Bone marrow (tissue), 2 donors: ENCODE data around the gene ATP11C.

Experiments
- DNase-seq, 2 donors: peaks; one replicate each; lab custom pipeline; 2025; lab: John Stamatoyannopoulos, UW

Gene ATP11C

GRCh38 chrX:139803224-139803623, 129.6 kb downstream of the ATP11C start:
- no peak for DNase-seq

GRCh38 chrX:139802048-139802447, 130.8 kb downstream of the ATP11C start:
- no peak for DNase-seq

DNA sequence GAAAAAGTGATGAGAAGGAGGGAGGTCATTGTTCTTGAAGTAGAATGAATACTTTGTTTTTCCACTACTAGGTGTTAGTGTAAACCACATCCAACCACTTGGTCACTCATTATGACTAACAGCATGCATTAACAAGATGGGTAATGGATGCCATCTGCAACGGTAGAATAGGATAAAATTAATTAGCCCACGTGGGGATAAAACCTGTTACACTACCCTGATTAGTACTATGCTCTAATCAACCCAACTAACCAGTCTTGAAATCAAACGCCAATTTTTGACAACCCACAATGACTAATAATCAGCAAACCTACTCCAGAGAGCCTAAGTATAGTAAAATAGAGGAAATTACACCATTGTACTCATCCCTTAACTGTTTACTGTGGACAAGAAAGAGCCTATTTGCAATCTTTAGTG, 131.4 kb downstream of the ATP11C start:
- no peak for DNase-seq

GRCh38 chrX:139798701-139799100, 134.2 kb downstream of the ATP11C start:
- no peak for DNase-seq

- no peak for DNase-seq
Observed at GRCh38 chrX:139795196-139795595, 137.7 kb downstream of the ATP11C start.

- DNase-seq = no peak
Observed at GRCh38 chrX:139787601-139788000, 145.3 kb downstream of the ATP11C start.

DNA sequence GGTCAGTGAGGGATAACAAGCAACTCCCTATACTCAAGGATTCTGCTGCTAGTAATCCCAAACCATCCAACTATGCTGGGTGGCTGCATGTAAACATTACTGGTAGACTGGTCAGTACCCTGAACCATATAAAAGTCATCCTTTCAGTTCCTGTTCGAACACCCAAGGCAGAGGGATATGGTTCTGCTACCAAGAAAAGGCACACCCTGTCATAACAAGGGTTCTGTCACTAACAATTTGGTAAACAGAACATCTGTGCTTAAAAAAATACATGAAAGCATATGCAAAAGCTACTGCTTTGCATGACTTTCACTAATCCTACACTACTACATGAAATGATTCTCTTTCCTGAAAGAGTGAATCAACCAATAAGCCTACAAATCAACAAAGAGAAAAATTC, 148.0 kb downstream of the ATP11C start:
- DNase-seq = no peak

DNA sequence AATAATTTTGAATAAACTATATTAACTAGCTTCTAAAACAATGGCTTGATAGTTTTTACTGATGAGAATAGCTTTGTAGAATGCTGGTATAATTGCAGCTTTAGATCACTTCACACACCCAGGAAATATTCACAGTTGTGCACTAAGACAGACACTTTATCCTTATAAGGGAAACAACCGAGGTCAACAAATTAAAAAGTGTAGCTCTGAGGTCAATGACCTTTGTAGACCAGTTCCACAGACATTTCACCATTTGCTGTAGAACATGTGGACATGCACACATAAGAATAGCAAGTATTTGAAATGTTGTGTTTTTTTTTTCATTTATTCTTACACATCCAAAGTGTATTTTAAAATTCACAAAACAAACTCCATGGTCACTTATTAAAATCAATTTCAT, 148.9 kb downstream of the ATP11C start:
- DNase-seq = no peak

DNA sequence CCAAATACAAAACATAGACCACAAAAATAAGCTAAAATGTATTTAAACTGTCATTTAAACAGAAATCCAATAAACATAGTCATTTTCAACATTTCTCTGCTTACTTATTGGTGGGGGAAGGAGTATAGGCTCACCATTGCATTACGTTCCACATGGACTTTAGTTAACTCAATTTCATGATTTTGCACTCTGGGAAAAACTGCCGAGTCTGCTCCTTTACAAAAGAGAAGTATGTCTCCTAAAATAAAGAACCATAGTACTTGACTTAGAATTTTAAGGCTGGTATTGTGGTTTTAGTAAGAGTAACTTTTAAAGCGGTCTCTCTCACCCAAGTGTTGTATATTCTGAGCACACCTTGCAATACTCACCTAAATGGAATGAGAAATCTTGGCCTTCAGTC, 149.8 kb downstream of the ATP11C start:
- DNase-seq = no peak

DNA sequence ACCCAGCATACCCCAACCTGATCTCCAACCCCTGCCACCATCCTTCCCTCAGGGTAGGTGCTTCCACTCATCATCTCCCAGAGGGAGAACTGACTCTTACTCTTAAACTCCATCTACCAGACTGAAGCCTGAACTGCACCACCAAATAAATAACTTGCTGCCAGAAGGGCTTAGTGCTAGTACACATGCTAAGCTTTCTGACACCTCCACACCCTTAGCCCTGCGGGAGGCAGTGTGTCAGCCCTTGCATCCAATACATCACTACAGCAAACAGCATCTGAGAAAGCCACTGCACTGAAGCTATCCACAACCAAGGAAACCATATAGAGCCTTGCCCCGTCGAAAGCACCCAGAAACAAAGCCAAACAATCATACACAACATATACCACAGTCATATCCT, 156.3 kb downstream of the ATP11C start:
- no peak for DNase-seq

- DNase-seq = no peak
Observed at GRCh38 chrX:139770366-139770765, 162.5 kb downstream of the ATP11C start.

- peak in 1 of 2 donors; percentile 5 for DNase-seq
Observed at GRCh38 chrX:139766545-139766983, 166.3 kb downstream of the ATP11C start.

GRCh38 chrX:139762400-139763183, 170.3 kb downstream of the ATP11C start:
- DNase-seq = no peak

GRCh38 chrX:139759637-139760036, 173.2 kb downstream of the ATP11C start:
- no peak for DNase-seq

DNA sequence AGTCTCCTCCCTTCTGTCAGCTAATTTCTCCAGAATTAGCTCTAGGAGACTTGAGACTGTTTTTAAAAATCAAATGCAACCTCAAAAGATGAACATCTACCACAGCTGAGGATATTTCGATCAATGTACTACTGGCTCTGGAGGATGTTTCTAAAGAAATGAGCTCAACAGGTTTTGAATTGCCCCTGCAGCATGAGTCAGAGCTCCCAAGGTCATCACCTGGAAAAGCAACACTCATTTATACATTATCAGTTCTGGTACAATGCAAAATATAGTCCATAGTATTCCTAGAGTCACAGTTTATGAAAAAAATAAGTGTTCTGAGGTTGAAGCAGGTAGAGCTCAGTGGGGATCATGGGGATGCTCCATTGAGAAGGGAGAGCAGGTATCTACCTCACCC, 174.0 kb downstream of the ATP11C start:
- no peak for DNase-seq

DNA sequence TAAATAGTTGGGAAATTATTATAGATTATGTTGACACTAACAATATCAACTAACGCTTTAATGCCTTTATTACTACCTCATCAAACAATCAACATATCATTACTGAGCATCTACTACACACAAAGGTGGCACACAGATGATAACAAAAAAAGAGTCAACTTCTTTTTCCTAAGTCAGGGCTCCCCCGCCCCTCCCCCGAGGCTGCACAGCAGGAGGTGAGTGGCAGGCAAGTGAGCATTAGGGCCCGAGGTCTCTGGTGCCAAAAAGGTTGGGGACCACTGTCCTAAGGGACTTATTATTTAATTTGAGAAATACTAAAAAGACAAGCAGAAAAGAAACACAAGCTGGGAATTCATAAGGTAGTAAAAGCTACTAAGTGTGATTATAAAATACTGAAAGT, 174.6 kb downstream of the ATP11C start:
- DNase-seq = no peak

- no peak for DNase-seq
Observed at GRCh38 chrX:139751053-139751452, 181.8 kb downstream of the ATP11C start.

DNA sequence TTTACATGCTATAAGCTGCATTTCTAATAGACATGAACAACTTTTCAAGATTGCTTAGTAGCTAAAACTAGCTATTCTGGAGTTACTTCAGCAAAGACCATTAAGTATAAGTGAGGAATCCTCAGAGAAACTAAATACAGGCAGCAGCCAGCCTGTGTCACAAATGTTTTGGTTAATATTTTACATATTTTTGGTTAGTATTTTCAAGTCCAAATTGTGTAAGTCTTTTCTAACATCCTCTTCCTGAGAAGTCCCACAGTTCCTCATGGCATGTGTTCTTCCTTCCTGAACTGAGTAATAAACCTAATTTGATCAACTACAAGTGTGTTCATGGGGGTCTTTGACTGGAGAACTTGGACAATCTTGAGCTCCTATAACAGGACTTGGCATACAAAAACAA, 182.5 kb downstream of the ATP11C start:
- DNase-seq = no peak

DNA sequence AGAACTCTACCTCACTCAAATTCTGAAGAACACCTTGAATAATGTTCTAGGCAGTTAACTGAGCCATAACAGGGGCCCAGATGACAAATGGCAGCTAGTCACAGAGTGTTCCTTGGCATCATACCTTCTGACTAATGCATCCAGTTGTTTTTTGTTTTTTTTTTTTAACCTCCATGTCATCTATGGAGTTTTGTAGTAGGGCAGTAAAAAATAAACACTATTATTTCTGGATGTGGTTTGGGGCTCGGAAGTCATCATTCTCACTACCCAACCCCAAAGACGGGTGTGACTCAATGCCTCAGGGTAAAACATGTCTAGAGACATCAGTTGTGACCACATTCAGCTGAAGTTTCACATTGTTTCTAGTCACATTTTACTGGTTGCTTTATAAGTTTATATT, 193.7 kb downstream of the ATP11C start:
- no peak for DNase-seq

DNA sequence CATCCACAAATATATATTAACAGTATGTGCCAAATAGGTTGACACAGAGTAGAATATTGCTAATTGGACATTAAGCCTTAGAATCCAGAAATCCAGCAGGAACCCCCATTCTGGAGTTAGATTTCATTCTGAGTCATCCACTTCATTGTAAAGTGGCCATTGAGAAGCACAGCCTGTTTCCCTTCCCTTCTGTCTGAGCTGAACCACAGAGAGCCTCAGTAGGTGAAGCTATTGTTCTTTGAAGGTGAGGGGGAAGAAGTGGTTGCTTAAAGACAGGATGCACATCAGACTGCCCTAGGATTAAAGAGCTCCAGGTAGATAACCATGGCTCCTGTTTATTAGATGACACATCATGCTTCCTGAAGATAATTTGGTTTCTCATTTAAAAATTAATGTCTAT, 194.3 kb downstream of the ATP11C start:
- no peak for DNase-seq

GRCh38 chrX:139736151-139736550, 196.7 kb downstream of the ATP11C start:
- DNase-seq = no peak

DNA sequence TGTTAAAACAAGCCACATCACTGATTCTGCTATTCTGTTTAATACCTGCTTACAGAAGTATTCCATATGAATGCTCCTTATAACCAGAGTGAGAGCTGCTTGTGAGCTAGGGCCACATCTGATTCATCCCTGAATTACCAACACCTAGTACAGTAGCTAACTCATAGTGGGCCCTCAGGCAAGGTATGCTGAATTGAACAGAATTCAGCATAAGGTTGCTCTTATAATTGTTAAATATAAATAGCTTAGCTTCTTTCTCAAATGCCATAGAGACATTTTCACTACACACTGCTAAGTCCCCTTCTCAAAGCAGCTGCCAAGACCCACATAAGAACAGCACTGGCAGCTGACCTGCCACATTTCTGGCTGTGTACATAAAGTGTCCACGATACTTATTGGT, 197.9 kb downstream of the ATP11C start:
- DNase-seq = no peak

DNA sequence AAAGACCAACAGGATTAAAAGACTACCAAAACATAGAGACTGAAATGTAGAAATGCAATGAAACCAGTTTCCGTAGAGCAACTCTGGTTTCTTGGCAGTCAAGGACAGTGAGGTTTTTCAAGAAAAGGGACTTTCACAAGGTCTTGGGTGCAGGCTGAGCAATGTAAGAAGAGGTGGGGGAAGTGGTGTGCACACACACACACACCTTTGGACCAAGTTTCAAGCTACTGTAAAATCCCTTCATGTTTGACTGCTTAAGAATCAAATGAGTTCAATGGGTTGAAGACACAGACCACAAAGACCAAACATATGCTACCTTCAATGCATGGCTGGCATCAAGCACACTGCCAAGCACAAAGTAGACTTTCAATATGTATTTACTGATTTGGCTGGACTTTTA, 207.1 kb downstream of the ATP11C start:
- no peak for DNase-seq

GRCh38 chrX:139724626-139725025, 208.2 kb downstream of the ATP11C start:
- DNase-seq = no peak
